MM.1S (cell line): ENCODE measurements around the gene CTSH.

Source experiments
- DNase-seq: peaks from one replicate; pipeline ENCODE4 v3.0.0-alpha.2; 2015
- H2AFZ ChIP-seq: fragments of 300-600 bp; sonication (generic); 2 replicates; pipeline ENCODE4 v1.6.0; 2016; ENCODE audit warnings: antibody characterized with exemption, low read length
- H3F3A ChIP-seq: fragments of 300-600 bp; sonication (generic); 2 replicates; pipeline ENCODE4 v1.6.1; 2016; ENCODE audit warnings: mild to moderate bottlenecking, antibody characterized with exemption, low read length, moderate library complexity, mixed read lengths; ENCODE audit not compliant: insufficient read depth
- H3K27ac ChIP-seq: fragments of 300-600 bp; sonication (generic); 2 replicates; pipeline ENCODE4 v1.5.1; 2016; ENCODE audit warnings: mild to moderate bottlenecking, low read length
- H3K27me3 ChIP-seq: fragments of 300-600 bp; sonication (generic); replicated peaks from 2 replicates; pipeline ENCODE4 v1.6.0; 2016; ENCODE audit warnings: low read length; ENCODE audit not compliant: insufficient read depth
- H3K36me3 ChIP-seq: fragments of 300-600 bp; sonication (generic); replicated peaks from 2 replicates; pipeline ENCODE4 v1.6.1; 2016; ENCODE audit warnings: mild to moderate bottlenecking, low read length, mixed read lengths; ENCODE audit not compliant: insufficient read depth
- H3K4me1 ChIP-seq: fragments of 300-600 bp; sonication (generic); 2 replicates; pipeline ENCODE4 v1.6.1; 2016; ENCODE audit warnings: low read length, mixed read lengths
- H3K4me2 ChIP-seq: fragments of 300-600 bp; sonication (generic); 2 replicates; pipeline ENCODE4 v1.6.0; 2016; ENCODE audit warnings: low read depth, low read length
- H3K4me3 ChIP-seq: fragments of 300-600 bp; sonication (generic); 2 replicates; pipeline ENCODE4 v1.5.1; 2016; ENCODE audit warnings: low read length, mixed read lengths
- H3K79me2 ChIP-seq: fragments of 300-600 bp; sonication (generic); 2 replicates; pipeline ENCODE4 v1.6.1; 2016; ENCODE audit warnings: mixed run types, low read length, mixed read lengths
- H3K9ac ChIP-seq: fragments of 300-600 bp; sonication (generic); 2 replicates; pipeline ENCODE4 v1.6.1; 2016; ENCODE audit warnings: low read length, mixed read lengths
- H3K9me2 ChIP-seq: fragments of 300-600 bp; sonication (generic); replicated peaks from 2 replicates; pipeline ENCODE4 v1.6.1; 2016; ENCODE audit warnings: mild to moderate bottlenecking, low read length, mixed read lengths; ENCODE audit not compliant: insufficient read depth
- H3K9me3 ChIP-seq: fragments of 300-600 bp; sonication (generic); replicated peaks from 2 replicates; pipeline ENCODE4 v1.6.1; 2016; ENCODE audit warnings: mild to moderate bottlenecking, low read length, mixed read lengths; ENCODE audit not compliant: insufficient read depth
- H4K20me1 ChIP-seq: fragments of 300-600 bp; sonication (generic); 2 replicates; pipeline ENCODE4 v1.6.1; 2016; ENCODE audit warnings: mild to moderate bottlenecking, low read length, moderate library complexity, mixed read lengths; ENCODE audit not compliant: insufficient read depth
- EZH2 ChIP-seq: fragments of 300-600 bp; sonication (generic); optimal IDR thresholded peaks from 2 replicates; pipeline ENCODE3; 2017; ENCODE audit warnings: low read depth, mild to moderate bottlenecking, antibody characterized with exemption, low read length, mixed read lengths
- EZH2phosphoT487 ChIP-seq: fragments of 300-600 bp; sonication (generic); IDR thresholded peaks from 2 replicates; pipeline ENCODE4 v1.6.1; 2018; ENCODE audit warnings: antibody characterized with exemption, low read length
- TF ChIP-seq, protein P1 (sequence below): fragments of 300-600 bp; sonication (generic); IDR thresholded peaks from 2 replicates; pipeline ENCODE4 v1.5.1; 2016; ENCODE audit warnings: antibody characterized with exemption, low read length, mixed read lengths

Gene CTSH

DNA sequence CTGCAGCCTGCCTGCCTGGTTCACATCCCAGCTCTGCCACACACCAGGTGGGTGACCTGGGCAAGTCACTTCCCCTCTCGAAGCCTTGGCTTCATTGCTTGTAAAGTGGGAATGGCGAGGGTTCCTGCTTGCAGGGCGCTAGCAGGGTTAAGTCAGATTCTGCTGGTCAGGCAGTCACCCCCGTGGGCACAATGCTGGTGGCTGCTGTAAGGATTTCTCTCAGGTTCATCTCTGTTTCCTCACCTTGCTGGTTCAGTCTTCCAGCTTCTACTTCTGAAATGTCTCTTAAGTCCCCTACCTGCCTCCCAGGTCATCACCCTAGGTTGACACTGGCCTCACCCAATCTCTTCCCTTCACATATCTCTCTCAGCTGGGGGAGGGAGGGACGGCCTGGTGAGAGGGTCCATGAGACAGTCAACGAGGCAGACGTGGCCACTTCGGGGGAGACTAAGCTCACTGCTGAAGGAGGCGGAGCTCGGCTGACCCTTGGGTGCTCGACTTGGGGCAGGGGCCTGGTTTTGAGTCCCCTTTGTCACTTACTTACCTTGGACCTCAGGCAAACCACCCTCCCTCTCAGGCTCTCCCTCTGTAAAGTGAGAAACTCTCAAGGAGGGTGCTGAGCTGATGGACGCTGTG lies 11.5 kb downstream of the CTSH start:
- Histone ChIP-seq H3K4me1 (no peaks in the 10 kb centered on the region), H2AFZ (no peak overlapping the region), H3K9me3 (no peaks in the 10 kb centered on the region), H3K9ac (no peak overlapping the region), H3K4me3 (no peak overlapping the region), H3K4me2 (no peak overlapping the region), H3F3A (no peaks in the 10 kb centered on the region), H4K20me1 (no peaks in the 10 kb centered on the region), H3K27ac (no peak overlapping the region), H3K79me2 (no peaks in the 10 kb centered on the region), H3K27me3 (no peaks in the 10 kb centered on the region), H3K9me2 (no peaks in the 10 kb centered on the region), H3K36me3 (no peaks in the 10 kb centered on the region)
- TF ChIP-seq, protein P1, sequence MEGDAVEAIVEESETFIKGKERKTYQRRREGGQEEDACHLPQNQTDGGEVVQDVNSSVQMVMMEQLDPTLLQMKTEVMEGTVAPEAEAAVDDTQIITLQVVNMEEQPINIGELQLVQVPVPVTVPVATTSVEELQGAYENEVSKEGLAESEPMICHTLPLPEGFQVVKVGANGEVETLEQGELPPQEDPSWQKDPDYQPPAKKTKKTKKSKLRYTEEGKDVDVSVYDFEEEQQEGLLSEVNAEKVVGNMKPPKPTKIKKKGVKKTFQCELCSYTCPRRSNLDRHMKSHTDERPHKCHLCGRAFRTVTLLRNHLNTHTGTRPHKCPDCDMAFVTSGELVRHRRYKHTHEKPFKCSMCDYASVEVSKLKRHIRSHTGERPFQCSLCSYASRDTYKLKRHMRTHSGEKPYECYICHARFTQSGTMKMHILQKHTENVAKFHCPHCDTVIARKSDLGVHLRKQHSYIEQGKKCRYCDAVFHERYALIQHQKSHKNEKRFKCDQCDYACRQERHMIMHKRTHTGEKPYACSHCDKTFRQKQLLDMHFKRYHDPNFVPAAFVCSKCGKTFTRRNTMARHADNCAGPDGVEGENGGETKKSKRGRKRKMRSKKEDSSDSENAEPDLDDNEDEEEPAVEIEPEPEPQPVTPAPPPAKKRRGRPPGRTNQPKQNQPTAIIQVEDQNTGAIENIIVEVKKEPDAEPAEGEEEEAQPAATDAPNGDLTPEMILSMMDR = no peak
- TF ChIP-seq EZH2phosphoT487 (no peak), EZH2 (no peak)
- DNase-seq = no peak

DNA sequence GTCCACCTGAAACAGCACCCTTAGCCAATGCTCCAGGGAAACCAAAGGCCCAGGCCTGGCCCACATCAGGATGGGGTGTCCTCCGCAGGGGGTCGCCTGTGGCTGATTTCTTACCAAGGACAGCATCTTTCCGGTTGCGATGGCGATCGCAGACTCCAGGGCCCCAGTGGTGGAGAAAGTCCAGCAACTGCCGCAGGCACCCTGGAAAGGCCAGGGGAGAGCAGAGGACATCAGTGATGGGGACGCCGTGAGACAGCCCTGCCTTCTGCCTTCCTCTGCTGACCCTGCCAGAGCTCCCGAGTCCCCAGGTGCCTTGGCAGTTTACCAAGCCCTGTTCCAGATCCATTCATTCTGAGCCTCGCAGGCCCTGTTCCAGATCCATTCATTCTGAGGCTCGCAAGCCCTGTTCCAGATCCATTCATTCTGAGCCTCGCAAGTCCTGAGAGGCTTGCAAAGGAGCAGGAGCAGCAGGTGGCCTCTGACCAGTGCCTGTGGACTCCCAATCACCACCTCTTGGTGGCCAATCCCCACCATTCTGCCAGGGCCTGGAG lies 12.5 kb downstream of the CTSH start:
- Histone ChIP-seq H3K4me3 (no peak overlapping the region), H3K9me2 (no peaks in the 10 kb centered on the region), H3K79me2 (no peaks in the 10 kb centered on the region), H3K27me3 (no peaks in the 10 kb centered on the region), H2AFZ (no peak overlapping the region), H3K27ac (no peak overlapping the region), H3K9me3 (no peaks in the 10 kb centered on the region), H3K36me3 (no peaks in the 10 kb centered on the region), H3K4me2 (no peak overlapping the region), H3K9ac (no peak overlapping the region), H3F3A (no peaks in the 10 kb centered on the region), H3K4me1 (no peaks in the 10 kb centered on the region), H4K20me1 (no peaks in the 10 kb centered on the region)
- no peak for TF ChIP-seq EZH2phosphoT487
- TF ChIP-seq, protein P1 = no peak
- TF ChIP-seq EZH2 = no peak
- no peak for DNase-seq

DNA sequence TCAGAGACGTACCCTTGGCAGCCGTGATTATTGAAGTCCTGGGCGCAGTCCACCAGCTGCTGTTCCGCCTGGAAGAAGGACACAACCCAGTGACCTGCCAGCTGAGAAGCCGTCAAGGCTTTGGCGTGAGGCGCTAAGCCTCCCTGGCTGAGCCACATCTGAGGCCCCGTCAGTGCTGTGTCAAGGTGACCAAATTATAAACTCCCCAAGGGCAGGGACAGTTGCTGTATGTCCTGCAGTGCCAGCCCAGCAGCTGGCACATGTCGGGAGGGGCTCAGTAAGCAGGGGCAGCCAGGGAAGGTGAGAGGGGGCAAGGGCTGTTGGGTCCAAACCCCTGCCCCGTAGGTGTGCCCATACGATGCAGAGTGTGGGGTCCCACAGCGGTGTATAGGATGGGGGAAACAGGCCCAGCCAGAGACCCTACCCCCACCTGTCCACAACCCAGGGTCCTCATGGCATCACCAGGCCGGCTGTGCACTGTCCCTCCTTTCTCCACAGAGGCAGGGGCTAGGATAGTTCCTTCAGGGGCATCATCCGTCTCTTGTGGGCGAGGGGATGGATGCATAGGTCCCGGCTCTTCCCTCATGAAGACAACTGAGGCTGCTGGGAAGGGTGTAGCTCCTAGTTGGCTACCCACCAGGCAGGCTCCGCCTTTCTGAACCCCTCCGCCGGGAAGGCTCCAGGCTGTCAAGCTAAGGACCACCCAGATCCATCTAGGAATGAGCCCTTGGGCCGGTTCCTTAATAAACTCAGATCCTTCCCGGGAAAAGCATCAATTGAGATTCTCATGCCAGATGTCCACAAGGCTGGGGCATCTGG lies 13.2 kb downstream of the CTSH start:
- Histone ChIP-seq H3K27me3 (no peaks in the 10 kb centered on the region), H2AFZ (no peak overlapping the region), H4K20me1 (no peaks in the 10 kb centered on the region), H3K9ac (no peak overlapping the region), H3K4me3 (no peak overlapping the region), H3K79me2 (no peaks in the 10 kb centered on the region), H3K9me3 (no peaks in the 10 kb centered on the region), H3K36me3 (no peaks in the 10 kb centered on the region), H3F3A (no peaks in the 10 kb centered on the region), H3K9me2 (no peaks in the 10 kb centered on the region), H3K27ac (no peak overlapping the region), H3K4me2 (no peak overlapping the region), H3K4me1 (no peaks in the 10 kb centered on the region)
- no peak for DNase-seq
- TF ChIP-seq EZH2phosphoT487 = no peak
- TF ChIP-seq EZH2 = no peak
- TF ChIP-seq, protein P1 = no peak
